GM19467 (cell line): Measurements from ENCODE around the gene TBXAS1.
A peak's percentile ranks its signal among the peaks of the same experiment; 100 is the strongest.

ENCODE experiments used
- ATAC-seq: cut with Tn5 transposase; IDR thresholded peaks from one replicate; pipeline ENCODE4 v1.9.1; 2021; ENCODE audit warnings: mild to moderate bottlenecking, moderate library complexity; ENCODE audit not compliant: unreplicated experiment

TBXAS1 gene

DNA sequence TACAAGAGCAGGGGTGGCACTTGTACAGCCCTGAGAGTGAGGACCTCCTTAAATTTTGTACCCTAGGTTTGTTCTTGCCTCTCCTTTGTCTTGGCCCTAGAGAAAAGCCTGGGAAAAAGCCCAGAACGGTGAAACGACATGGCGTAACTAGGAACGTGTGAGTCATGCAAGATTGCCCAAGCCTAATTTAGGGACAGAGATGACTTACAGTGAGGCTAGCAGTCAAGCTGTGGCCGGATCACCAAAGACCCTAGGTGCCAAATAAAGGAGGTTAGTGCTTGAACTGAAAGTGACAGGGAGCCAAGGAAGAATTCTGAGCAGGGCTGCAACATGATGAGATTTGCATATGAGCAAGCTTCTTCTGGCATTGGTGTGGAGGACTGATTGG is 25.1 kb downstream of the TBXAS1 start:
- ATAC-seq = no peak

DNA sequence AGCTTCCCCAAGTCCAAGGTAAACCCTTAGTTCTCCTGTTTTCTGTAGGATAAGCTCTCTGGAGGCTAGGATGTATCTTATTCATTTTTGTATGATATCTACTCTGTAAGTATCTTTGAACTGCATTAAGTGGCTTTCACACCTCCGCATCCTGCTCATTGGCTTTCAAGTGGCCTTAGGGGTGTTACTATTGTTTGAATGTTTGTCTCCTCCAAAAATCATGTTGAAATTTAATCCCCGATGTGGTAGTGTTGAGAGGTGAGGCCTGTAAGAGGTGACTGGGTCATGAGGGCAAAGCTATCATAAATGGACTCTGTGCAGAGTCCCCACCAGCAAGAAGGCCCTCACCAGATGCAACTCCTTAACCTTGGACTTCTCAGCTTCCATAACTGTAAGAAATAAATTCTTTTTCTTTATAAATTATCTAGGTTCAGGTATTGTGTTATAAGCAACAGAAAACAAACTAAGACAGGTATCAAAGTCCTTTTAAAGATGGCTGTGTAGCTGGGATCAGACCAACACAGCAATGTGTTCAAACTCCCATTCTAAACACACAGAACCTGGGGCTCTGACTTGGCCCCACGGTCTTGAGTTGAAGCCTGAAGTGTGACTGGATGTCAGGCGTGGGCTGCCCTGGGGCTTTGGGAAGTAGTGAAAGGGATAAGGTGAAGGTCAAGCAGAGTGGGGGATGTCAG is 25.9 kb downstream of the TBXAS1 start:
- no peak for ATAC-seq

DNA sequence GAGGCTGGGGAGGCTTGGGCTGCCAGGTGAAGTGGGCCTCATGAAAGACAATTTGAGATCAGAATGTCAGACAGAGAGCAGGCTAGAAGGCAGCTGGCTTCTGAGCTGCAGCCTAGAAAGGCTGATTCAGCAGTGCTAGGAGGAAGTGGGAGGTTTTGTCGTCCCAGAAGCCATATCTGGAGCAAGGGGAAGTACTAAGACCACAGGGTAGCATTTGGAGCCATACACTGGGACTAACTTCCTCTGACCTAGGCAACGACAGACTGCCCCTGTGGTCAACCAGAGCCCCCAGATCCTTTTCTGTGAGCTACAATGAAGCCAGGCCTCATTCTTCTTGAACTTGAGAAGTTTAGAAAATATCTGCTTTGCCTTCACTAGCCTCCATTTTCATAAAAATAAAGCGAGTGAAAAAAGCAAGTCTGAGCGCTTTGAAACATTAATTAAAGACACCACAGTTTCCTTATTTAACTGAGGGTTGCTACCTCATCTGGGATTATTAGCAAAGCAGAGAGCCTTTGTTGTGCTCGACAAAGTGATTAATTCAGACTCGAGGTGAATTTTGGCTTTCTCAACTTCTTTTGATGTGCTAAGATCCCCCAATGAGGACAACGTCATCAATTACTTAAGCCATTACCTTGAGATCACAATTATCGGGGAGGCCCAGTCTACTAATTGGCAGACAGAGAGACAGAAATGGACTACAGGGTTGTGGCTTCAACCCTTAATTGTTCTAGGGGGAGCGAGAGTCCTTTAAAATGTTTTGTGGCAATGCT is 26.6 kb downstream of the TBXAS1 start:
- ATAC-seq = no peak

DNA sequence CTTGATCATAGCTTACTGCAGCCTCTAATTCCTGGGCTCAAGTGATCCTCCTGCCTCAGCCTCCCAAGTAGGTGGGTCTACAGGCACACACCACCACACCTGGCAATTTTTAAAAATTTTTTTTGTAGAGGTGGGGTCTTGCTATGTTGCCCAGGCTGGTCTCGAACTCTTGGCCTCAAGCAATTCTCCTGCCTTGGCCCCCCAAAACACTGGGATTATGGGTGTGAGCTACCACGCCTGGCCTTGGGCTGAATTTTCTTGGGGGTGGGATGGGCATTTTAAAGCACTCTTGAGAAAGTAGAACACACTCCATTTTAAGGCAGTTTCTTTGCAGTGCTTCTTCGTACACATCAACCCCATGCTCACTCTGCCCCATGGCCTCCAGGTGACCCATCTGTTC is 28.7 kb downstream of the TBXAS1 start:
- no peak for ATAC-seq

DNA sequence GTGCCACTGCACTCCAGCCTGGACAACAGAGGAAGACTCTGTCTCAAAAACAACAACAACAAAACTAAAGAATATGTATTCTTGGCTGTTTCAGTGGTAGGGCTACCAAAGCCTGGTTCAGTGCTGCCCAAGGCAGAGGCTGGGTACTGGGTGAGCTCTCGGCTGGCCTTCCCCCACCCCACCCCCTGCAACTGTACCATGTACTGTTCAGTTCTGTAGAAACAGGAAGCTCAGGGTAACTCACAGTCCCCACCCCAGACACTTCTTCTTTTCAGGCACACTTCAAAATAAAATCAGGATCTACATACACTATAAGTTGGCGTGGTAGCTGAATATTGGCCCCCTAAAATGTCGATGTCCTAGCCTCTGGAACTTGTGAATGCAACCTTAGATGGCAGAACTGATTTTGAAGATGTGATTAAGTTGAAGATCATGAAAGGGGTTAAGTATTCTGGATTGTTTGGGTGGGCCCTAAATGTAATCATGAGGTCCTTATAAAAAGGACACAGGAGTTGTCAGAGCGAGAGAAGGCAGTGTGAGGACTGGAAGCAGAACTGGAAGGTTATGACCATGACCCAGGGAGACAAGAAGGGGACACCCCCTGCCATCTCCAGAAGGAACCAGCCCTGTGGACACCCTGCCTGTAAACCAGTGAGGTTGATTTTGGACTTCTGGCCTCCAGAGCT is 31.2 kb downstream of the TBXAS1 start:
- no peak for ATAC-seq

DNA sequence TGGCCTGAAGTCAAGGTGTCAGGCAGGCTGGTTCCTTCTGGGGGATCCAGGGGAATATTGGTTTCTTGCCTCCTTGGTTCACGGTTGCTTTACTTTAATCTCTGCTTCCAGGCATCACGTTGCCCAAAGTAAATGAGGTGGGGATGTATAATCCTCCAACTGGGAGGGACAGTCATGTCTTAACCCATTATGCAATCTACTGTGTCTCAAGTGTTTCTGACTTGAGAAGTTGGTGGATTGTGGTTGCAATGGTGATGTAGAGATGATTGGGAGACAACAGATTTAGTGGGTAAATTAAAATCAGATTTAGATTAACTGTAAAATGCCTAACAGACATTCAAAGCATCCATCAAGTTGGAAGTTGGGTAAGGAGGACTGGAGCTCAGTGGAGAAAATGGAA is 32.7 kb downstream of the TBXAS1 start:
- no peak for ATAC-seq

DNA sequence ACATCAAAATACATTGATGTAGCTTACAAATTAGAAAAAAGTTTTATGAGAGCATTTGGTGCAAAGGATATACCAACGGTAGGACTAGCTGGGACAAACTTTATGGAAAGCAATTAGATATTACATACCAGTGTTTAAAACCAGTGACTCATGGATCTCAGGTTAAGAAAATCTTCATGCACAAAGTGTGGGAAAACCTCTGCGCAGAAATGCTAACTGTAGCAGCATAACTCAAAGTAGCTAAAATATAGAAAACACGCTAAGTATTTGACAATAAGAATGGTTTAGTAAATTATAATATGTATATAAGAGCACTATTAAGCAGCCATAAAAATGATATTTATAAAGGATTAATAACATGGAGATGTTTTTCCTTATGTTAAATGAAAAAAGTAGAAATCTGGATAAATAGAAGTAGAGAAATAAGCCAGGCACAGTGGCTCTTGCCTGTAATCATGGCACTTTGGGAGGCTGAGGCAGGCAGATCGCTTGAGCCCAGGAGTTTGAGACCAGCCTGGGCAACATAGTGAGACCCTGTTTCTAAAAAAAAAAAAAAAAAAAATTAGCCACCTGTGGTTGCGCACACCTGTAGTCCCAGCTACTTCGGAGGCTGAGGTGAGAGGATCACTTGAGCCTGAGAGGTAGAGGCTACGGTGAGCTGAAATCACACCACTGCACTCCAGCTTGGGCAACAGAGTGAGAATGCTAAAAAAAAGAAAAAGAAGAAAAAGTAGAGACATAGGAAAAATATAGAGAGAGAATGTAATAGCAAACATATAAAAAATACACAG is 37.2 kb downstream of the TBXAS1 start:
- no peak for ATAC-seq

DNA sequence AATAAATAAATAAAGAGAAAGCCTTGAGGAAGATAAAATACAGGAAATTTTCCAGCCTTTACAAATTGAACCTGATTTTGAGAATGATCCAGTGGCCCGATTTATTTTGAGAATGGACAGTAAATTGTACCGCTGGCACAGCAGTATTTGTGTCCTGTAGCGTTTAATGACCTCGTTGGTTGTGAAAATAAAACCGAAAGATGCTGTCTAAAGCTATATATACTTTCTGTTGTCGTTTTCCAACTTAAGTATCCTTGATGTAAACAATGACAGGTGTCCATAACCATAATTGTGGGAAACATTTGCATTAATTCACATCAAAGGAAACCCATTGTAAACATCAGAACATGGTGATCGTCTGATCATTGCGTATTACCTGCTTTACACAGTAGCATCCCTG is 38.8 kb downstream of the TBXAS1 start:
- ATAC-seq = no peak

DNA sequence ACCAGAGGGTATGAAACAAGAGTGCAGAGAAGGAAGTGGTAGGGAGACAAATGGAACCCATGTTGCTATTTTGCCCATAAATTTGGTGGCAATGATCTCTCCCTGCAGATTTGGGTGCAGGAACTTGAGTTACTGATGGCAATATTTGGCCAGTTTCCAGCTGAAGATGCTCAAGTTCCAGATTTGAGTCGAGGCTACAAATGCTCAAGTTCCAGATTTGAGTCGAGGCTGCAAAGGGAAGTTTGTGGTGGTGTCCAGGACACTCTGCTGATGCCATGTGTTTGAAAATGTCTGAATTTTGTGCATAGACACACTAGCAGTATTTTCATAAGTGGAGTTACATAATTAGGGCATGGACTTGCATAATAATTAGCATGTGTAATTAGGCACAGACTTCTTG is 40.8 kb downstream of the TBXAS1 start:
- no peak for ATAC-seq

DNA sequence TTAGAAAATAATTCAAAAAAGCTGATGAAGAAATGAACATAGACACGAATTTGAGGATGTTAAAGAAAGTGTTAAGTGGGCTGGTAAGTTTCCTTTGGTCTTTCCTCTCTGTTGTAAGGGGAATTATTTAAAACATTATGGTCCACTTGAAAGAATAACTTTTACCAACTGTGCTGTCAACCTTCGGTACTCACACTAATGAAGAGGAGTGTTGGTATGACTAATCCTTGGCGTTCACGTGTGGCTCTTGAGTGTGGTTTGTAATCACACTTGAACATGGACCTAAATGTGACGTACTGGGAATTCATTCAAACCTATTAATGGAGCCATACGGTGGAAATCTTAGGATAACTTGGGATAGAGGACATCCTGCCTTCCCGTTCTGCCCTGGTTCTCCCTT is 41.3 kb downstream of the TBXAS1 start:
- ATAC-seq = no peak

DNA sequence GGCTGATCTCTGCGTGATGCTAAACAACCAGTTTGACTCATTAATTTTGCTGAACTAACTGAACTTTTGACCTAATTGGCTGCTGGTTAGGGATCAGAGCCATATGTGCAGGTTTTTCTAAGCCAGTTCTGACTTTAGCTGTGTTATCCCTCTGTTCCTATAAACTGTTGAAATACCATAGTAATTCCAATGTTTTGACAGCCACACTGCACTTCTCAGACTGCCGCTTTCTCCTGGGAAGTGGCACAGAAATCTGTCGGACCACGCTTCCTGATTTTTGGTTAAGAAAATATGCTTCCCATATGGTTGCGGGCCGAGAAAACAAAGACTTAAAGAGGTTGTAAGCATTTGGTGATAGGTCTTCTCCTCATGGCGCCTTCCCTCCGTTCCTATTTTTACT is 42.3 kb downstream of the TBXAS1 start:
- ATAC-seq = no peak

DNA sequence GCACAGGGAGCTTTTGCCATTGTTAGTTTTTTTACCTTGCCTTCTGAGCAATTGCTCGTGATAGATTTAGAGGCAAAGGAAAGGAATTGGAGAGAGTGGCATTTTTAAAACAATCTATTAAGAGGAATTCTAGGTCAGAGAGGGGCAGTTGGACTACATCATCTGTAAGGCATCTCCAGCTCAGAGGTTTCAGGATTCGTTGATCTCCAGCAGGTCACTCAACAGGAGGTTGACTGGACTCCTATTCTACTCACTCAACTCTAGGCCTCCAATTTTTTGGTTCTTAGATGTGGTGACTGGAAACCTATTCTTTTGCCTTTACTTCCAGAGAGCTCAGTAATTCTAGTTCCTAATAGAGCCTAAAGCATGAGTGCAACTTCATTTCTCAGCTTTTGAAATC is 42.8 kb downstream of the TBXAS1 start:
- ATAC-seq = no peak

DNA sequence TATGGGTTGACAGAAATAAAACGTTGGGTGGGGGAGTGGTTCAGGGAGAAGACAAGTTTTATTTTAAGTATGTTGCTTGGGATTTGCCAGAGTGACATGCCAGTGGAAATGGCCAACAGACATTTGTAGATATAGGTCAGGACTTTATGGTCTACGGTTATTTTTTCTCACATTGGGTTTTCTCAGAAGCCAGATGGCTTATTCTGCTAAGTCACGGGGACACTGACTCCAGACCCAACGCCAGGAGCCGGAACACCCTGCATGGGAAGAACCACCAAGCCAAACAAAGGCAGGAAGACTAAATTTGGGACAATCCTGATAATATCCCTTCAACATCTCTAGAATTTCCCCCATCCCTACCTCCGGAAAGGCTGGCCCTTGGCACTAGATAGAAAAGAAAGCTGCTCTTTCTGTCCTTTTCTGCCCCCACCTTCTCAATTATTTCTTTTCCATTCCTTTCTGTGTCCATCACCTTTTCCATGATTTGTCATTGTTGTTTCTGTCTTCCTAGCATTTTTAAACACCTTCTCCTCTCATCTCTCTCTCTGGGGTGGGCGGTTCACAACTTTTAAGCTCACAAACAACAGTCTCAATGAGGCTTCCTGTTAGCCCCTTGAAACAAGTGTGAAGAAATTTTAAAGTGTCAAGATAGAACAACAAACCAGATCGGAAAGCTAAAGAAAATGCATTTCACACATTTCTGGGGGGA is 44.7 kb downstream of the TBXAS1 start:
- no peak for ATAC-seq

DNA sequence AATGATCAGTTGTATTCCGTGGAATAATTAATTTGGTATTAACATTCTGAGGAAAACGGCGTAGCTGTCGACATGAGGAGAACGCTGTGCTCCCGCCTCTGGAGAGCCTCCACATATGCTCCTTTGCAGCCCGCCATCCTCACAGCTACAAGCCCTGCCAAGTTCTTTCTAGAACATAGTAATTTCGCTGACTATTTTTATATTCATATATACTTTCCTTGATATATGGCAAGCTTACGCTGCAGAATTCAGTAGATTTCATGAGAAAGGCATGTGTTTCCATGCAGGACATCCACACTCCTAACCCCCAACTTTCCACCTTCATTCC is 45.2 kb downstream of the TBXAS1 start:
- no peak for ATAC-seq

DNA sequence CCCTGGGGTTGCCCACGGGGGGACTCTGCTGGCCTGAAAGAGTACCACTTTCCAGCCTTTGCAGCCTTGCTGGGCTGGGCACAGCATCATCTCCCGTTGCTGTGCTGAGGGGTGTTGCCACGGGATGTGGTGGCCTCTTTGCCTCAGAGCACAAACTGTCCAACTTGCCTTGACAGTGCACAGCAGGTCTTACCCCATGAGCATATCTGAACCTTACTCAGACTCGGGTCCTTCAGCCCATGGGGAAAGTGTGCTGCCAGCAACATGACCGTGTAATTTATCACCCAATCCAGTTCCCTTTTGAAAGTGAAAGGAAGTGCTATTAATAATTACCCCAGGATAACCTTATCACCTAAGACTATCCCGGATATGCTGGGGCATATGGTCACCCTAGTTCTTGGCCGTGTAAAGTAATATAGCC is 46.8 kb downstream of the TBXAS1 start:
- peak; percentile 90 for ATAC-seq

DNA sequence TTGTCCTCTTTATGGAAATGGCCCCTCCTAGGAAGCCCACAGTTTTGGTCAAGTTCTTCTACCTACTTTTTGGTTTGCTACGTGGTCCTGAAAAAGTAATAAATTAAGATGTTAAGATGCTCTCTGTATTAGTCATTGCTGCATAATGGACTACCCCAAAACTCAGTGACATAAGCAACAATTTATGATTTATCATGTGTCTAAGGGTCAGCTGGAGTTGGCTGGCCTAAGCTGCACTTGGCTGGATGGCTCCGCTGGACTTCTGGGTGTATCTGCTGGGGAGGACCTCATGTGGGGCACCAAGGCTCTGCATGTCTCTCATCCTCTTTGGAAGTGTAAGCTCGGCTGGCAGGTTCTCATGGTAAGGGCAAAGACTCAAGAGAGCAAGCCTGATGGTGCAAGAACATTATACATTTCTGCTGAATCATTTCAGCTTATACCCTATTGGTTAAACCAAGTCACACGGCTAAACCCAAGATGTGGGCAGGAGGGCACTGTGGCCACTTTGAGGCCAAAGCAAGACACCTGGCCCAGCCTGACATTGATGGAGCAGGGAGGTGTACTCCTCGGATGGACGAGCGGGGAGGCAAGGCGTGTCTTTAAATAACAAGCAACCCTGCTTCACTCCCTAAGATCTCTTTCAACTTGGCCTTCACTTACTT is 47.7 kb downstream of the TBXAS1 start:
- ATAC-seq = no peak

DNA sequence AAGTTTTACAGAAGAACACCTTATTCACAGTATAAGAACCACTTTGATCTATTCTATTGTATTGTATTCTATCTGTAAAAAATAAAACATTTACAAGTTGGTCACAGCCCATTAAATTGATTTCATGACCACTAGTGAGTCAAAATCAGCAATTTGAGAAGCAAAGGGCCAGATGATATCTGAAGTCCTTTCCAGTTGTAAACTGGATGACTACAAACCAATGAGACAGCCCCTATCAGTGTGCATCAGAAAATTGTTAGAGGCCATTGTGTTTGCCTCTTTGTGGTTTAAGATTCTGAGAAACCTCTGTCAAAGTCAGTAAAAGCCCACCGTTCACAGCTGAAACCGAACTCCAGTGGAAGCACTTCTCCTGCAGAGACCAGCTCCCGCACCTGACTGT is 54.8 kb downstream of the TBXAS1 start:
- ATAC-seq = no peak

DNA sequence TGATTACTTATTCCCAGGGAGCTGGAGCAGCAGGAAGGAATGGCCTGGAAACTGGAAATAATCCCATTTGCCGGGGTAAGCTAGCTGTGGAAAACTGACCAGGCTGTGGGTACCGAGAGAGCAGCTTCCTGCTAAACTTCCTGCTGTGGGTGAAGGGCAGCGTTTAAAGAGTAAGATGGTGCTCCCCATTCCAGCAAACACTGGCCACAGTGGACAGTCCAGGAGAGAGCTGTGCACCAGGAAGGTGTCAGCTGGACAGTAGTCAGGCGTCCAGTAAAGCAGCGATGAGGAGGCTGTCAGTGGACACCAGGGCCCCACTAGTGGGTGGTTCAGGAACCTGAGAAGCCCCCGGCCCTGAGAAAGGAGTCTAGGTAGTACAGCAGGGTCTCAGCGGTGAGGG is 55.4 kb downstream of the TBXAS1 start:
- ATAC-seq = no peak

DNA sequence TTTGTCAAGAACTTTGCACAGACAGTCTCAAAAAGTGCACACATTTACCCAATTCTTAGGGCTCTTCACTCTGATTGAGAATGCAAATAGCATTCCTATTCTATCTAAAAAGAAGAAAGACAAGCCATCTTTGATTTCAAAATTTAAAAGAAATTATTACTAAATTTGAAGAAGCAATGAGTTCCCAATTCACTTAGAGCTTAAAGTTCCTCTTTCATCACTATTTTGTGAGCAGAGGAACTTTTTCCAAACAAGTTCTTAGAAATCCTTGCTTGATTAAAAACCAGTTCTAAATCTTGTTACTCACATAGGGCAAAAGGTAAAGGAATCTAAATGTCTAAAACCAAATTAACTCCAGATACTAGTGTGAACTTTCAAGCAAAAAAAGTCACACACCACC is 56.4 kb downstream of the TBXAS1 start:
- ATAC-seq = no peak

DNA sequence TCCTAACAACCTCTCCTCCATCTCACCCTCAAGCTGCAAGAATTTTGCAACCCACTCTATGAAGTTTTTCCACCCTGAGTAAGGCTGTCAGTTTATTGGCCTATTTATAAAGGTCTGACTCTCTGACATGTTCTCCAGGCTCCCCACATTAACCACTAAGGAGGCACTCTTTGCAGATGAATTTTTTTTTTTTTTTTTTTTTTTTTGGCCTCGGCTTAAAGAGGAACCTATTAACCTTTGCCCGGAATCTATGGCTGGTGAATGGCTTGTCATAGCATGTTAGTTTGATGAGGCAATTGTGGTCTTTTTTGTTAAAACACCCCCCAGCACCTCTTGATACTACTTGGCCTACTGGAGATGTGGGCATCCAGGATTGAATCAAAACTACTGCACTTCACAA is 57.1 kb downstream of the TBXAS1 start:
- ATAC-seq = no peak
